GM18520 (cell line): ENCODE results near the gene B4GALT1.
"Not testable (repeated sequence)": the region's sequence is repeated elsewhere in the genome, so short reads cannot be mapped to it uniquely, and the experiment has no call there.

Experiments used
- ATAC-seq: cut with Tn5 transposase; IDR thresholded peaks from one replicate; pipeline ENCODE4 v1.9.1; 2021; ENCODE audit not compliant: unreplicated experiment

B4GALT1 gene

DNA sequence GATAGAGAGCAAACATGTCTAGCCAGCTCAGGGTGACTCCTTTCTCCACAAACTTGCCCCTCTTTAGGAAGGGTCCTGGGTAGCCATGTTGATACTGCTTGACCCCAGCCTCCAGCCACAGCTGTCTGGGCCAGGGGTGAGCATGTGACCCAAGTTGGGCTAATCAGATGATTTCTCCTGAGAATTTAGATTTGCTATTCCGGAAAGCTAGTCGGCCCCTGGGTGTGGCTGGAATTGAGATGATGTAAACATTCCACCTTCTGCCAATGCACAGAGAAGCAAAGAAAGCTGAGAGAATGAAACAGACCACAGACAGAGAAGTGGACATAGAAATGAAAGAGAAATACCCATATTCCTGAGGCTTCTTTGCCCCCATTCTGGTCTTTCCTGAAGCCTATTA is 17.8 kb upstream of the B4GALT1 start:
- no peak for ATAC-seq

DNA sequence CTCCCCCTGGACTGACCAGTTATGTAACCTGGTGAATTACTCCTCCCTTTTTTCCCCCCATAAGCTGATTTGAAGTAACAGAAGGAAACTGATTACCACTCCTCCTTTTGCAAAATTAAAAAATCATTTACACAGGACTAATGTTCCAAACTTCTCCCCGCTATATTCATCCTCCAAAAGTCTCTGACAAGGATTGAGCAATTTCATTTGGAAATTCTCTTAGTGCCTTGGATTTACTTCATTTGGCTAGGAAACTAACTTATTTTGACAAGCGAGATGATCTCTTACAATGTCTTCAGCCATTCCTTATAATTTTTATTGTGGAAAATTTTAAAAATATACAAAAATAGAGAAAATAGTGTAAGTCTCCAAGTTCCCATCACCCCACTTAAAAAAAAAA is 15.4 kb upstream of the B4GALT1 start:
- ATAC-seq: no peak

DNA sequence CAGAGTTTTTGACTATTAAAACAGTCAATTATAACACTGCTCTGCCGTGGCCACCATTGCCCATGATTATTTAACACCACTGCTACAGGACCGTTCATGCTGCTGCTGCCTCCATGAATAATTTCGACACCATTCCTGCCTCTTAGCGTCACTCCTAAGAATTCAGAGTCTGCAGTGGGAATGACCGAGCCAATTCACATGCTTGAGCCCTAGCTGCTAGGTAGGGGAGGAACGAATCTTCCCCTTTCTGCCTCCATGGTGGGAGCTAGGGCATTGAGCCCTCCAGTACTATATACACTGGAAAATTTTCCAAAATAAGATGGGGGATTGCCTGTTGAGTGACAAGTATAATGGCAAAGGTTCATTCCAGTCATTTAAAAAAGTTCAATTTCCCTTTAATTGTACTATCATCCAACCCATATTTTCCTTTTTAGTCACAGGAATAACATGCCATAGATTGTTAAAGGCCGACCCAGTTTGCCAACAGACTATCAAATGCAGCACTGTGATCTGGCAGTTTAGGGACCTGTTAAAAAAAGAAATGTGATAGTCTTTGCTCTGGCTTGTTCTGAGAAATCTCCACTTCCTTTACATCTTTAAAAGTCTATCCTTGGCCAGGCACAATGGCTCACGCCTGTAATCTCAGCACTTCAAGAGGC is 13.5 kb upstream of the B4GALT1 start:
- ATAC-seq: no peak

DNA sequence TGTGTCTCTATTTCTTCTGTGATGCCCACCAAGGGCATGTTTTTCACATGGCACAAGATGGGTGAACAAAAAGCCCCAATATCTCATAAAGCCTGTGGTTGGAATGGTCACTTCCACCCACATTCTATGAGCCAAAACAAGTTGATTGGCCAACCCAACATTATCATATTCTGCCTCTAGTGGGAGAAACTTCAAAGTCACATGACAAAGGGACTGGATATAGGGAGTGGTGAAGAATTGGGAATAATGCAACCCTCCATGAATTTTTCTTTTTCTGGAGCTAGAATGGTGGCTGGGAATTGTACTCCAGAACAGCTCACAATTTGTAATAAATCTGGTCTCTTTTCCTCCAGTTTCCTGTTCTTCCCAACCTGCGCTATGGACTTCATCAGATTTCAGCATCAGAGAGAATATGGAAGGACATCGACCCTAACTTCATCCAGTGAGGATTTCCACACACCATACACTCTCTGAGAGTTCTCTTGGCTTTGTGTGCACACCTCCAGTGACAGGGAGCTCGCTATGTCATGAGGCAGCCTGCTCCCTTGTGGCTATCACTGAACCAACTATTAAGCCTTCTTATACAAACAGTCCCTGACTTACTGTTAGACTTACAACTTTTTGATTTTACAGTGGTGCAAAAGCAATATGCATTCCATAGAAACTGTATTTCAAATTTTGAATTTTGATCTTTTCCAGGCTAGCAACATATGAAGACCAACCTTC is 12.0 kb upstream of the B4GALT1 start:
- no peak for ATAC-seq

DNA sequence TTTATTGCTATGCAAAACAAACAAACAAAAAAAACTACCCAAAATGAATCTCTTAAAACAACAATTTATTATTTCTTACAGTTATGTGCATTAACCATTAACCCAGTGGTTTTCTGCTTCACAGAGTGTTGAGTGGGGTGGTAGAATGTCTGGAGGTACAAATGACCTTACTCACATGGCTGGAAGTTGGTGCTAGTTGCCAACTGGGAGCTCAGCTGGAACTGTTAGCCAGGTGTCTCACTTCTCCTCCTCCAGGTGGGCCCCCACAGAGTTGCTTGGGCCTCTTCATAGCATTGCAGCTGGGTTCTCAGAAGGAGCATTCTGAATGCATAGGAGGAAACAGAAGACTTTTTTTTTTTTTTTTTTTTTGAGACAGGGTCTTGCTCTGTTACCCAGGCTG is 10.5 kb upstream of the B4GALT1 start:
- ATAC-seq: peak; percentile 39

DNA sequence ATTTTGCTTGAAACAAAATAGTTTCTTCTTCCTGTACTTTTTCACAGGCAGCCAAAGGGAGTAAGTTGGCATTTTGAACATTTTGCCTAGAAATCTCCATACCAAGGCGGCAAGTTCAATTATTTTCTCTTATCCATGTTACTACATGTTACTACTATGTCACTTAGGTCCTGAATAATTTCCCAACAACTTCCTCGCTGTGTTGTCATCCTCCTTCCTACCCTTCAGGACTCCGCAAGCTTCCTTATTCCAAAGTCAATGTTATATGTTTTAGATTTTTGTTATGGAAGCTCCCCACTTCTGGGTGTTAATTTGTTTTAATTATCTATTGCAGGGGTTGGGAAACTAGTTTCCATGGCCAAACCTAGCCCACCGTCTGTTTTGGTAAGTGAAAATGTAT is 9.9 kb upstream of the B4GALT1 start:
- ATAC-seq: no peak

DNA sequence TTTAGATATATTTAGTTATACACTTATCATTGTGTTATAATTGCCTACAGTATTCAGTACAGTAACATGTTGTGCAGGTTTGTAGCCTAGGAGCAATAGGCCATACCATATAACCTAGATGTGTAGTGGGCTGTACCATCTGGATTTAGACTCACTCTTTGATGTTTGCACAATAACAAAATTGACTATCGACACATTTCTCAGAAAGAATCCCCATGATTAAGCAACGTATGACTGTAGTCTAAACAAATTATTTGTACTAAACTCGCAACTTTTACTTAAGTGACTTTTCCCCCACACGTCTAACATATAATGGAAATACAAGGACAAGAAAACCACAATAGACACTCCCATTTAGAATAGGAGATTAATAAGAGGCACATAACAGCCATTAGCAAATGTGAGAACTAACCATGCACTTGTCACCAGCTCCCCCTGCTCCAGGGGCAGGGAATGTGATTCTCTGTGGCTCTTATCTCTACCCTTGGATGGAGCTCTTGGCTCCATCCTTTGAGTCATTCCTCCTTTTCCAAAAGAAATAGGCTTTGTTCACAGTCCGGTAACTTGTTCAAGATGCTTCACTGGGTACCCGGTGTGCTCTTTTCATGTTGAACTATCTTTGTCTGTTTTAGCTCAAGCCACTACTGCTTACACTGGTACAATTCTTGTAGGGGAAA is 8.7 kb upstream of the B4GALT1 start:
- no peak for ATAC-seq

DNA sequence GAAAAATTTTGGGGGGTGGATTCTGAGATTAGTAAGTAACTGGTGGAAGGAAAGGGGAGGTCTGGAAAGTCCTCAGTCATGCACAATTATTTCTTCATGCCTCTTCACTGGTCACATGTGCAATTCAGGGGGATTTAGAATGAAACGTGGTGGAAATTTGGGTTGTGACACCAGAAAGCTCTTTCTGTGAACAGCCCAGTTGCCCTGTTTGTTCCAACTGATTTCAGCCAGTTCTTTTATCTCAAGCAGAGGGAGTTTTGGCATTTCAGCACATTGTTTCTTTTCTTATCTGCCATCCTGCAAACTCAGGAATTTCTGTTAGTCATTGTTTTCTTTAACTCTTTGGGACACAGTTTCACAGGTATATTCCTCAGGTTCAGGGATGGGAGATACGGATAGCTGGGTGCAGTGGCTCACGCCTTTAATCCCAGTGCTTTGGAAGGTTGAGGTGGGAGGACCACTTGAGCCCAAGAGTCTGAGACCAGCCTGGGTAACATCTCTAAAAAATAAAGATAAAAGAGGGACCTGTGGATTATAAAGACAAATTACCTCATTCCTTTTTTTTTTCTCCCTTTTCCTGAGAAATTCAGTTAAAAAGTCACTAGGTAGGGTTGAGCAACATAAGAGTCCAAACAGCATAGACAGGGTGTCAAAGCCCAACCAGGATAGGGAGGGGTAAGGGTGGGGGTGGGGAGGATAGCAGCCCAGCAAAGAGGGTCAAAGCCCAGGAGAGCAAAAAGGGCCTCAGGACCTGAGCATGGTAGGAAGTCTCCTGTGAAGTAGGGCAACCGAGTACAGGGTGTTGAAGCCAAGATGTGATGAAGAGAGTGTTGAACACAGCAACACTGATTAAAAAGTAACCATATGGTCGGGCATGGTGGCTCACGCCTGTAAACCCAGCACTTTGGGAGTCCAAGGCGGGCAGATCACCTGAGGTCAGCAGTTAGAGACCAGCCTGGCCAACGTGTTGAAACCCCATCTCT is 5.4 kb upstream of the B4GALT1 start:
- no peak for ATAC-seq

DNA sequence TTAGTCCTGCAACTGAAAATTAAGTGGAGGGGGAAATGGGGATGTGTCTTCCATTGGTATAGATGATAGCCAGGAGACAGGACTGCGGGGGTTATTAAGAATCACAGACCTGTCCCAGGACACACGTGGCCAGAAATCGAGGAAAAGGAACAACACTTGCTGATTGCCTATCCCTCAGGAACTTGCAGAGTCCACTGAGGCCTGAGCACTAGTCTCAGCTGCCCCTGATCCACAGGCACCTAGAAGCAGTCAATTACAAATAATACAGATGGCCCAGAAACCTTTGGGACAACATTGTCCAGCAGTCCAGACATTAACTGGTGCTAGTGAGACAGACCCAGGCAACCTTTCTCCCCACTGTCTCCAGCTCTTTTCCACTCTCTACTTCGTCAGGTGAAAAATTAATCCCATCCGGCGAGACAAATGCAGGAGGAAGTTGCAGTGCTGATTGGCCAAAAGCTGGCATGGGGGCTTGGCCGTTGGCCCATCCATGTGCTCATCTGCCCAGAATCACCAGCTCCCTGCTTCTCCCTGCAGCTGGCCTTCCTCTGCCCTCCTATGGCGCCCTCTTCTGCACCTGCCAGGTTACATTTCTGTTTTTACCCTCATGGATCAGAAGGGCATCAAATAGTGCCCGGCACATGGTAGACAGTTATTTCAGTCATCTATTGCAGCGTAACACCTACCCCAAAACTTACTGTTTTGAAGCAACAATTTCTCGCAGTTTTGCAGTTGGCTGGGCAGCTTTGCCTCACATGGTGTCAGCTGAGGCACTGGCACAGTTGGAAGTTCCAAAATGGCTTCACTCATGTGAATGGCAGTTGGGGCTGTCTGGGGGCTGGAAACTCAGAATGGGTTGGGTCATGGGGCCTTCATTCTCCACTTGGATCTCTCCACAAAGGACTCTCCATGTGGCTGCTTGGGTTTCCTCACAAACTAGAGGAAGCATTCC is 3.6 kb upstream of the B4GALT1 start:
- no peak for ATAC-seq

DNA sequence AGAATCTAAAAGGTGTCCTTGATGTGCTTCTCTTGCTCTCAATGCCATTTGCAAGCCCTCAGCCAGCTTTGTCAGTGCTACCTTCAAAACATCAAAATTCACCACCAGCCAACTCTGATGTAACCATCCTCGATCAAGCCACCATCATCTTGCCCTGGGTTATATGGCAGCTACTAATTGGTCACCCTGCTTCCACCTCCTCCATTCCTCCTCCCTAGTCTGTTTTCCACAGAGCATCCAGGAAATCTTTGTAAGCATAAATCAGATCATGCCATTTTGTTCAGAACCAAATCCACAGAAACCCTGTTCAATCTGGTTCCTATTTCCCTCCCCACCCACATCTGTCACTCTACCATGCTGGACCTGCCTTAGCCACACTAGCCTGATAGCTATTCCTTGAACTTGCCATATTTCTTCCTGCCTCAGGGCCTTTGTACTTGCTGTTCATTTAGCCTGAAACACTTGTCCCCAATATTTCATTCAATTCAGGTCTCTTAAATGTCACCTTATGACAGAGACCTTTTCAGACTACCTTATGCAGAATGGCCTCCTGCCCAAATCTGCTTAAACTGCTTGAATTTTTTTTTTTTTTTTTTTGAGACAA is 1.9 kb upstream of the B4GALT1 start:
- no peak for ATAC-seq

DNA sequence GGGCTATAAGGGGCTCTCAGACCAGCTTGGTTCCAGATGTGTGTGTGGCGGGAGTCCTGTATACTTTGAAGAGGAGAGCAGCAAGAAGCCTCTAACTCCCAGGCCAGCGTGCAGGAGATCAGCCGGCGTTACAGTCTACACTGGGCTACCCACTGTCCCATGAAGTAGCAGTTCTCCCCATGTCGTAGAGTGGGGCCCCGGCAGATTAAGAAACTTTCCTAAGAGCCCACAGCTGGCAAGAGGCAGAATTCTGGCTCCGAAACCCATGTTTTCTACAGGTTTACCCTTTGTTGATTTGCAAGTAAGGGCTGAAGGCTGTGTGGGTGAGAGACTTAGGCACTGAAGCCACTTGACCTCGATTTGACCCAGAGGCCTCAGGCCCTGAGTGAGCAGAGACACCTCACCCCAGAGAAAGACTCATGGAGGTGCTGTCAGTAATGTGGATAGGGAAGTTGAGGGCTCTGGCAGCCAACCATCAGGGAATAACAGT is 881 bp upstream of the B4GALT1 start:
- no peak for ATAC-seq

DNA sequence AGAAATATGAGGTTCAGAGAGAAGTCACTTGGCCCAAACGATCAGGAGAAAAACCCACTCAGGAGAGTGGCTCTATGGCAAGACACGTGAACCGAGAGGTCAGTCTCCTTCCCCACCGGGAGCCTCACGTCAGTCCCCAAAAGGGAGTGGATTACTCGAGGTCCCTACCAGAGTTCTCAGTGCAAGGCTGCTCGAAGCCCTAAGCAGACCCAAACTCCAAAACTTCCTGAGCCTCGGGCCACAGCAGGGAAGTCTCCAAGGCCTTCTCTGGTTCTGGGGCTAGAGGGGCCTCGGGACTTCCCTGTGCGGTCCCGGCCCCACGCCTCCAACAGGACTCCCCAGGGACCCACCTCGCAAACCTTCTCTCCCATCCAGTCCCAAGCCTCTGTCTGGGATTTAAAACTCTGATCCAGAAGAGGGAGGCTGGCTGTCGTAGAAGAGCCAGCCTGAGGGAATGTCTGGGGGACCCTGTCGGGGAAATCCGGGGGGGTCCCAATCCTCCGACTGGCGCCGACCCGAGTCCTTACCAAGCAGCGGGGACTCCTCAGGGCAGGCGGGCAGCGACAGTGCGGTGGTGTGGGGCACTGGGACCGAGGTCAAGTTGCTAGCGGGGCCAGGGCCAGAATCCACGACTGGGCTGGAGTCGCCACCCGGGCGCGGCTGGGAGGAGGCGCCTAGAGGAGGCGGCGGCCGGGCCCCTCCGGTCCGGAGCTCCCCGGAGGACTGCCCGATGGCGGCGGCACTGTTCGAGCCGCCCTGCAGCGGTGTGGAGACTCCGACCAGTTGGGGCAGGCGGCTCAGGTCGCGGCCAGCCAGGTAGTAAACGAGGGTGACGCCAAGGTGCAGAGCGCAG is 679 bp downstream of the B4GALT1 start:
- ATAC-seq: no peak

DNA sequence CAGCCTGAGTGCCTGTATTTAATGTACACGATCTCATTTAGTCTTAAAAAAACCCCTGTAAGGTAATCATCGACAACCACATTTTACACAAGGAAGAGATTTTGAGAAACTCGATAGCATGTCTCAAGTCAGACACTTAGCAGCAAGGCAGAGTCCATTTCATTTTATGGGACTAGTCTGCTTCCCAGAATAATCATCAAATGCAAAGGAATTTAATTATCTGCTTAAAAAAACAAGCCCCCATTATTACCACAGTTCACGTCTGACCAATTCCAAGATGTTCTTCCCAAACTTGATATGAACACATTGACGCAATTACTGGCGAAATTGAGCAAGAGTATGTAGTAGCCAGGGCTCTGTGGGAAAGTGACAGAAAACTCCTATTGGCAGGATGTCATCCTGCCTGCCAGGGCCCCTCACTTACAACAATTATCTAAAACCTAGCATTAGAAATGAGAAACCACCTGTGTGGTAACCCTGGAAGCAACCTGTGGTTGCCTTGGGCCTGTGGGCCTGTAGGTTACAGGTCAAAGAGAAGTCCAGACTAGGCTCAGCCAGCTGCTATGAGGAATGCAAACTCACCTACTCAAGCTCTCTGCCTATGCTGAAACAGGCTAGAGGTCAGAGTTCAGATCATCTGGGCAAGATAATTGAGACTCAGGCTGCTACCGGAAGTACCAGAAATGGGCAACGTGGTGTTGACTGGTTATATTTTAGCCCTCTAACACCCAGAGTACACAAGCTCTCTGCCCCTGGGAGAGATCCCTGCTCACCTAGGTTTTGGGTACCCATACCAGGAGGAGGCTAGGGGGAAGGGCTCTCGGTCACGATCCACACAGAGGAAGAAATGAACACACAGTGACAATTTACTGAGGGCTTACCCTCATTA is 1.6 kb downstream of the B4GALT1 start:
- peak; percentile 19 for ATAC-seq

DNA sequence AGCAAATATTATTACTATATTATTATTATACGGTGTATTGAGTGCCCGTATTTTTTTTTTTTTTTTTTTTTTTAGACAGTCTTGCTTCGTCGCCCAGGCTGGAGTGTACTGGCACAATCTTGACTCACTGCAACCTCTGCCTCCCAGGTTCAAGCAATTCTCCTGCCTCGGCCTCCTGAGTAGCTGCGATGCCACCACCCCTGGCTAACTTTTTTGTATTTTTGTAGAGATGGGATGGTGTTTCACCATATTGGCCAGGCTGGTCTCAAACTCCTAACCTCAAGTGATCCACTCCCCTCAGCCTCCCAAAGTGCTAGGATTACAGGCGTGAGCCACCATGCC is 2.2 kb downstream of the B4GALT1 start:
- not testable (repeated sequence) for ATAC-seq

DNA sequence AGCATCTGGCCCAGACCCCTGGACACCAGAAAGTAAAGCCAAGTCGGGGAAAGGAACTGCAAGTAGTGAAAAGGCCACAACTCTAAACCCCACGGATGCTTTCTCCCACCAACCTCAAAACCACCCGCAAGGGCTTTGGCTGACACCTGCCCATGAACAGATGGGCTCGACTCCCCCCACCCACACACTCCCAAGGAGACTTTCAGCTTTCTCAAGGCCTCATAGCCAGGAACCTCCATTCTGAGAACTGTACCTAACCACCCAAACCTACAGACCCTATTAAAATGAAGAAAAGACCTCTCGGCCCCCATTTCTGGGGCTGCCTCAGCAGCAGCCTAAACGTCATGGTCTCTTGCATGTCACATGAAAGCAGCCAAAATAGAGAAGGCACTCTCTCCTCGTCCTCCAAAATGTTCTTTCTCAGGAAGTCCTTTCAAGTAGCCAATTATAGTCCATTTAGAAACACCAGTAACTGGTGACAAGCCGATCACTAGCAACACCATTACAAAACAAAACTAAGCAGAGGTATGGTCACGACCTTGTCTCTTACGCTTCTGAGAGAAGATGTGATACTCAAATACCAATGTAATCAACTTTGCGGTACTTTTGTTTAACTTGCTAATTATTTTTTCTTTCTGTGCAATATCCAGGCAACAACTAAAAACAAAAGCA is 2.9 kb downstream of the B4GALT1 start:
- peak; percentile 20 for ATAC-seq

DNA sequence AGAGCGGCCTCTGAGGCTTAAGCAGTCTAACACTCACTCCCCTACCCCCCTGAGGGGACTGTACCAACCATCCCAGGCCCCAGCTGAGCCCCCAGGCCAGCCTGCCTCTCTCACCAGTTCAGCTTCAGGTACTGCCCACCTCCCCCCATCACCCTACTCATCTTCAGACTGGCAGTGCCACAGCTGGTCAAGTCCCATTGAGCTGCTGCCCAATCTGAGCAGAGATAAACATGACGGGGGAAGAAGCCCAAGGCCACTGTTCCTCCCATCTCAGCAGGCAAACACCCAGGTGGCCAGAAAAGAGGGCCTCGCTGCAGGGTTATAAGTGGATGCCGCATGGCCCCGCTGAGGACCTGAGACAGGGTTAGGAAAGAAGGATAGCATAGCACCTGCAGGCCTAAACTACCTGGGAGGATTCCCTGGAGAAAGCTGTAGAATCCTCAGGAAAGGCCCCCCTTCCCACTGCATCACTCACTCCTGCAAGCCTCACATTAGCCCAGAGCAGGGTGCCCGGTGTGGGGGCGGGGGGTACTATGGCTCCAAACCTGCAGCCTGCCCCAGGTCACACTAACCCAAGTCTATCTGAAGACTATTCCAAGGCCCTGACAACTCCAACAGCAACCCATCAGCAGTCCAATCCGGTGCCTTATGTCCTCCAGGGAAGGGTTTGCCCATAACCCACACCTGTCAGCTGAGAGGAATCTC is 3.6 kb downstream of the B4GALT1 start:
- ATAC-seq: no peak
